Measurements from ENCODE around the gene COL4A2.

Gene COL4A2

DNA sequence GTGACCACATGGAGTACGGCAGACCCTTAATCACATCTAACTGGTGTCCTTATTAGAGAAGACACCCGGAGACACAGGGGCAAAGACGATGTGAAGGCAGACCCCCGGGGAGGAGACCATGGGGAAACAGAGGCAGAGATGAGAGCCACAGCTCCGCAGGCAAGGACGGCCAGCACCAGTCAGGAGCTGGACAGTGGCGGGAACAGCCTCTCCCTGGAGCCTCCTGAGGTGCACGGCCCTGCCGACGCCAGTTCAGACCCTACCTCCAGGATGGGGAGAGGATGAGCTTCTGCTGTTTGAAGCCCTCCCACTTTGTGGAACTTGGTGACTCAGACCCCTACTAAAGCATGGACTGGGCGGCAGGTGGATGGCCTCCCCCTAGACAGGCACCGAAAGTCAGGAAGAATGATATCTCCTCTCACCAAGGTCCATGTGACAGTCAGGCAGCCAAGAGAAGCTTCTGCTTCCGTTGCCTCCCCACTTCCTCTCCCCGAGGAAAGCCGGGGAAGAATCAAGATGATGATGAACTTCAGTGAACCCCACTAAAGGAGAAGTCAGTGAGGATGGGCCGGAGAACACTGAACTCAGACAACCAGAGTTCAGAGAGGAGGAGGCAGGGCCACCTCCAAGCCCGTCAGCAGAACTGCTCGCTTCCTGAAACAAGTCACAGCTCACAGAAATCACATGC lies 229.1 kb downstream of the COL4A2 start:
- DNase-seq (ENCODE audit: low read depth), result no peak

DNA sequence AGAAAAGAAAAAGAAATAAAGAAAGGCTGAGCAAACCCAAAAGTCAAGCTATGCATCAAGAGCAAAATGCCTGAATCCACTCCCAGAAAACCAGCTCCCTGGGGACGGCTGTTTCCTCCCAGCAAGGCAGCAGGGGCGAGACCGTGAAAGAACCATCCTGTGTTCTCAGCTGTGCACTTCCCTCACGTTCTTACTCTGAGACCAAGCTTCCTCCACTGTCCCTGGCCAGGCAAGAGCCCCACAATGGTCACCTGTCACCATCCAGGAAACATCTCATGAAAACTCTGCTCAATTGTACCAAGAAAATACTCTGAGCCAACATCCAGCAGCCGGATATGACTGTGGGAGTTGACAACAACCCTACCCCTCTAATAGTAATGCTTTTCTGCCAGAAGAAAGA lies 231.5 kb downstream of the COL4A2 start:
- no peak for DNase-seq (ENCODE audit: low read depth)

DNA sequence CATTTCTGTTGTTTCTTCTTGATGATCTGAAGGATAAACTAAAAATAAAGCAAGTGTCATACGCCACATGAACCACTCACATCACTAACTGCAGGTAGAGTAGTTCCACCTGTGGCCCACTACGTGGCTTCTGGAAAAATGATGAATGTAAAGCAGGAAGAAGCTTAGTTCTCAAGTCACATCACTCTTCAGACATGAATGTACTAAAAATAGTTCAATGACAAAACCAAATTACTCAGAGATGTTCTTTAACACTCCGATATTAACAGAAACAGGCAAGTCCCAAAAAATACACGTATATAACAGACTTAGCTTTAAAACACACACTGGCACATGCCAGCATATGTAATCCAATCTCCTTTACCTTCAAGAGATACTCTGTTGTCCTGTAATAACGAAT lies 232.8 kb downstream of the COL4A2 start:
- DNase-seq (ENCODE audit: low read depth), result no peak

- no peak for DNase-seq (ENCODE audit: low read depth)
These were observed 233.9 kb downstream of the COL4A2 start for GRCh38 chr13:110540871-110541525.

- no peak for DNase-seq (ENCODE audit: low read depth)
These were observed 234.4 kb downstream of the COL4A2 start for GRCh38 chr13:110541526-110541920.

- no peak for DNase-seq (ENCODE audit: low read depth)
These were observed 235.2 kb downstream of the COL4A2 start for GRCh38 chr13:110542169-110542796.

DNA sequence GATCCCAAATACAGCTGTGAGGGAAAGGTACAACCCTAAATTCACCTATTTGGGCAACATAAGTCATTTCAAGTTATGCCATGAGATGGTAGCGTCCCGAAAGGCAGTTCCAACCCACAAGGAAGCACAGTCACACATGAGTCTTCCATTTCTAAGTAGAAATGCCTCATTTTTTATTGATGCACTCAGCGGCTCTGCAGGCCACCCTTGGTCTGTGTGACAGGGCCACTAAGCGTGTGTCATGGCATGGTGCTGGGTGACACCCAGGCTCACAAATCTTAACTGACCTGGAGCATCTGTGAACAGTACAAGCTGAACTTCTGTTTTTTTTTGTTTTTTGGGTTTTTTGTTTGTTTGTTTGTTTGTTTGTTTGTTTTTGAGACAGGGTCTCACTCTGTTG lies 239.3 kb downstream of the COL4A2 start:
- DNase-seq (ENCODE audit: low read depth), result peak; percentile 46

DNA sequence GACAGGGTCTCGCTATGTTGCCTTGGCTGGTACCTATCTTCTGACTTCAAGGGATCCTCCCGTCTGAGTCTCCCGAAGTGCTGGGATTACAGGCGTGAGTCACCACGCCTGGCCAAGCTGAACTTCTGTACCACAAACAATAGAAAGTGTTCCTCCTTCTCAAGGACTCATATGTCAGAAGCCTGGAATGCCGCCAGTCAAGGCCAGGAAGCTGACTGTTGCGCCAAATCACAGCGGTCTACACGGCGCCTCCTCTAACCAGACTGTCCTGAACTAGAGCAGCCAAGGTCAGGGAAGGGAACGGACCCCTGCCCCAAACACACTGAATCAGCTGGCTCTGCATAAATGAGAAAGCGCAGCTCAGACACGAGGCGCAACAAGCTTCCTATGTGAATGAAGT lies 239.8 kb downstream of the COL4A2 start:
- peak; percentile 95 for DNase-seq (ENCODE audit: low read depth)

GRCh38 chr13:110548891-110549794 lies 242.1 kb downstream of the COL4A2 start:
- DNase-seq (ENCODE audit: low read depth), result no peak

DNA sequence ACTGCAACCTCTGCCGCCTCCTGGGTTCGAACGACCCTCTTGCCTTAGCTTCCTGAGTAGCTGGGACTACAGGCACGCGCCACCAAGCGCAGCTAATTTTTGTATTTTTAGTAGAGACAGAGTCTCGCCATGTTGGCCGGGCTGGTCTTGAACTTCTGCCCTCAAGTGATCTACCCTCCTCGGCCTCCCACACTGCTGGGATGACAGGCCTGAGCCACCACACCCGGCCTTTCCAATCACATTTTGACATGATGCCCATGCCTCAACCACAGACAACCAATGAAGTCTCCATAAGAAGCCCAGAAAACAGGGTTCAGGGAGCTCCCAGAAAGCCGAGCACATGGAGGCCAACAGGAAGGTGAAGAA lies 242.7 kb downstream of the COL4A2 start:
- DNase-seq (ENCODE audit: low read depth), result no peak

- DNase-seq (ENCODE audit: low read depth), result no peak
These were observed 244.2 kb downstream of the COL4A2 start for GRCh38 chr13:110551284-110551683.

- no peak for DNase-seq (ENCODE audit: low read depth)
These were observed 245.7 kb downstream of the COL4A2 start for GRCh38 chr13:110552767-110553166.

DNA sequence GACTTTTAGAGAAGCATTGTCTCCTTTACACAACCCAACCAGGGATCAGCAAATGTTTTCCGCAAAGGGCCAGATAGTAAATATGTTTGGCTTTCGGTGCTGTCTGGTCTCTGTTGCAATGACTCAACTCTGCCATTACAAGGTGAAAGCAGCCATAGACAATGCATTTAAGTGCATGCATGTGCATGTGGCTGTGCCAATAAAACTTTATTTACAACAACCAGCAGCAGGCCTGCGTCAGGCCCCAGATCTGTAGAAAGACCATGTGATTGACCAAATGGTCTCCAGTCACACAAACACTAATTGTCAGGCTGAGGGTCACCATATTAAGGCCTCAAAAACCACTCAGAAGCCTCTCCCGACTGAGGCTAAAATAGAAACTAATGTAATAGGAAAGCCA lies 246.3 kb downstream of the COL4A2 start:
- DNase-seq (ENCODE audit: low read depth), result no peak

DNA sequence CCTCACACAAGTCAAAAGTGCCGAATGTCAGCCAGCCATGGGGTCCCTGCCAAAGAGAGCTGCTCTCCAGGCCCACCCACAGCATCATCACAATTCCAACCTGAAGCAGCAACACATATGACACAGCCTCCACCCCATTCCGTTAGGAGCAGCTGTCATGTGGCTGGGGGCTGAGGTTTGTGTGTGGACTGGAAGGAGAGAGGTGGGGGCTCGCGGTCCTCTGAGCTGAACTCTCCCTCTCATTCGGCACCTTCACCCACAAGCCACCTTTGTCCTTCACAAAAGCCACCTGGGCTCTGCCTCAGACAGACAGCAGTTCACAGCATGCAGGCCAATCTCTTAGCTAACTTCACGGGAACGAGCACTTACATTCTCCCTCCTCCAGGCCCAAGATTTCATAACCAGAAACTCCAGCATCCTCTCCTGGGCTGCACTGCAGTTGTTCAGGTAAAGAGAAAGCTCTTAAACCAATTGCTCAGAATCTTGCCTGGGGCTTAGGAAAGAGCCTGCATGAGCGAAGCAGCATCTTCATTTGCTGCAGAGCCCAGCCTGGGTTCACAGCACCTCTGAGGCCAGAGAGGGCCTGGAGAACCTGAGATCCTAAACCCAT lies 247.2 kb downstream of the COL4A2 start:
- DNase-seq (ENCODE audit: low read depth), result no peak

GRCh38 chr13:110554946-110555345 lies 247.9 kb downstream of the COL4A2 start:
- DNase-seq (ENCODE audit: low read depth), result no peak

DNA sequence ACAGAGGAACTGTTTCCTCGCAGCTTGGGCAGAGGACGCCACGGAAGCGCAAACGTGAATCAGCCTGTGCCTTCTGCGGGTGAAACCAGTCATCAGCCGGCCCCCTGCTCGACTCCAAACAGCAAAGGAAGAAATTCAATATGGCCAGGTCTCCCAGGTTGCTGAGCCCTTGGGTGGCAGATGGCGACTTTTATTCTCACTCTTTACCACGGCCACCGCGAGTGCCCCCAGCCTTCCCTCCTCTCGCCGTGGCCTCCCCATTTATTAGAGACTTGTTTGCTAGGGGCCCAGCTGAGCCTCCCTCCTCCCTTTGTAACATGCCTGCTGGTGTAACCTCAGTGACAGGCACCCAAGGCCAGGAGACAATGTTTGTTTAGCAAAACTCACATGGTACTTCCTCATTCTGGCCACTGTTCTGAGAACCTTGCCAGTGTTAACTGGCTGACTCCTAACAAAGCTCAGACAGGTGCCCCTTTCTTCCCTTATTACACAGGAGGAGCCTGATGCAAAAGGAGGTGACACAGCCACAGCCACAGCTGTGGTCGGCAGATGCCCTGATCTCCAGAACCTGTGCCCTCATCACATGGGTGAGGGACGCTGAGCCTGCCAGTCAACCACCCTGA lies 248.6 kb downstream of the COL4A2 start:
- no peak for DNase-seq (ENCODE audit: low read depth)

DNA sequence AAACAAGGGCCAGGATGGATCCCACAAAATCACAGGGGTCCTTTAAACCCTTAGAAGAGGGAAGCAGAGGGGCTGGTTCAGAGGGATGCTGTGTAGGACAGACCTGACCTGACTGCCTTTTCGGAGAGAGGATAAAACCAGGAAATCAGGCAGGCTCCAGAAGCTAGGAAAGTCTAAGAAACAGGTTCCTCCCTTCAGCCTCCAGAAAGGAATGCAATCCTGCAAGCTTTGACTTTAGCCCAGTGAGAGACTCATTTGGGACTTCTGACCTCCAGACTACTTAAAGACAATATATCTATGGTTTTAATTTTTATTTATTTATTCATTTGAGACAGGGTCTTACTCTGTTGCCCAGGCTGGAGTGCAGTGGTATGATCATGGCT lies 249.1 kb downstream of the COL4A2 start:
- DNase-seq (ENCODE audit: low read depth), result no peak

GRCh38 chr13:110557082-110557481 lies 250.0 kb downstream of the COL4A2 start:
- DNase-seq (ENCODE audit: low read depth), result no peak

- DNase-seq (ENCODE audit: low read depth), result no peak
These were observed 250.7 kb downstream of the COL4A2 start for GRCh38 chr13:110557610-110558305.

DNA sequence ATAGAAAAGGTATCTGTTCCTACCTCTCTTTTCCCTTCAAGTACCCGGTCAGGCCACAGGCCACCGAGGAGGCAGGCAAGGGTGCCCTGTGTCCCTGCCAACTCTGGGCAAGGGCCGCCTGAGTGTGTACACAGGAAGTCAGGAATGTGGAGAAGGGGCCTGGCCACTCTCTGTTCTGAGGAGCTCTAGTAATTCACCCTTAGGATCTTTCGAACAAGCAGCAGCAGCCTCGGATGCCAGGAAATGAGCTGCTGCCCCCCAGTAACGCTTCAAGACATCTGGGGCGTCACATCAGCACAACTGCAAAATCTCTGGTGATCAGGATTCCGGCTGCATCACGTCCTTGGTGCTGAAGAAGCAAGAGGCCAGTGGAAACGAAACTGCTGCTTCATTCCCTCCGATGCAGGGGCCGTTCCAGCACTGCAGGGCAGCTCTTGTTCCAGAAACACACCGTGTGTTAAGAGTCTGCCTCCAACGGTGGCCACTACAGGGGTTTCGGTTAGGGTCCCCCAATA lies 252.4 kb downstream of the COL4A2 start:
- peak; percentile 40 for DNase-seq (ENCODE audit: low read depth)

DNA sequence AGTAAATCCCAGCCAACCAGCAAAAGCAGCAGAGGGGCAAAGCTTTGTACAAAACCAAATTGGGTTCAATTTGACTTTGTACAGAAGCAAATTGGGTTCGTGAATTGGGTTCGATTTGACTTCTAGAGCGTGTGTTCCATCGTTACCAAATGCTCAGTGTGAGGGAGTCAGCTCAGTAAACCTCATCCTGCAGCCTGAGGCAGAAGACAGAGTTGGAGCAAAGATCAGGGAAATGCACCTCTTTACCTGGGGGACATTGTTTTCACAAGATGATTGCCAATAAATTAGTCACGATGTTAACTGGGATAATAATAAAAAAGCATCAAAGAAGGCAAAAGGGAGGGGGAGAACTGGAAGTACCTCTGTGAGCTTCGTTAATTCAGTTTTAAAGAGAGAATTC lies 252.9 kb downstream of the COL4A2 start:
- DNase-seq (ENCODE audit: low read depth), result no peak
